ENCODE measurements around the gene TRIM56. TPM values are rescaled to one million over a fixed set of nuclear protein-coding genes. Genes with fewer than 3 reads are reported as not detected.
"Not testable (repeated sequence)": the region's sequence is repeated elsewhere in the genome, so short reads cannot be mapped to it uniquely, and the experiment has no call there.

The TRIM56 gene
- total RNA-seq, 1 experiment from 2014 or later, result 9.9 TPM

DNA sequence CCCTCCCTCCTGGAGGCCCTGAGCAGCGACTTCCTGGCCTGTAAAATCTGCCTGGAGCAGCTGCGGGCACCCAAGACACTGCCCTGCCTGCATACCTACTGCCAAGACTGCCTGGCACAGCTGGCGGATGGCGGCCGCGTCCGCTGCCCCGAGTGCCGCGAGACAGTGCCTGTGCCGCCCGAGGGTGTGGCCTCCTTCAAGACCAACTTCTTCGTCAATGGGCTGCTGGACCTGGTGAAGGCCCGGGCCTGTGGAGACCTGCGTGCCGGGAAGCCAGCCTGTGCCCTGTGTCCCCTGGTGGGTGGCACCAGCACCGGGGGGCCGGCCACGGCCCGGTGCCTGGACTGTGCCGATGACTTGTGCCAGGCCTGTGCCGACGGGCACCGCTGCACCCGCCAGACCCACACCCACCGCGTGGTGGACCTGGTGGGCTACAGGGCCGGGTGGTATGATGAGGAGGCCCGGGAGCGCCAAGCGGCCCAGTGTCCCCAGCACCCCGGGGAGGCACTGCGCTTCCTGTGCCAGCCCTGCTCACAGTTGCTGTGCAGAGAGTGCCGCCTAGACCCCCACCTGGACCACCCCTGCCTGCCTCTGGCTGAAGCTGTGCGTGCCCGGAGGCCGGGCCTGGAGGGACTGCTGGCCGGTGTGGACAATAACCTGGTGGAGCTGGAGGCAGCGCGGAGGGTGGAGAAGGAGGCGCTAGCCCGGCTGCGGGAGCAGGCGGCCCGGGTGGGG is 2.2 kb downstream of the TRIM56 start:
- no peak for DNase-seq (ENCODE audit: low spot score)
- in situ Hi-C loops (cut with HindIII; ENCODE audit: low sequenced_read_pairs), result no loop called here

GRCh38 chr7:101088069-101088425 is 2.8 kb downstream of the TRIM56 start:
- in situ Hi-C loops (cut with HindIII; ENCODE audit: low sequenced_read_pairs), result no loop called here
- no peak for DNase-seq (ENCODE audit: low spot score)

DNA sequence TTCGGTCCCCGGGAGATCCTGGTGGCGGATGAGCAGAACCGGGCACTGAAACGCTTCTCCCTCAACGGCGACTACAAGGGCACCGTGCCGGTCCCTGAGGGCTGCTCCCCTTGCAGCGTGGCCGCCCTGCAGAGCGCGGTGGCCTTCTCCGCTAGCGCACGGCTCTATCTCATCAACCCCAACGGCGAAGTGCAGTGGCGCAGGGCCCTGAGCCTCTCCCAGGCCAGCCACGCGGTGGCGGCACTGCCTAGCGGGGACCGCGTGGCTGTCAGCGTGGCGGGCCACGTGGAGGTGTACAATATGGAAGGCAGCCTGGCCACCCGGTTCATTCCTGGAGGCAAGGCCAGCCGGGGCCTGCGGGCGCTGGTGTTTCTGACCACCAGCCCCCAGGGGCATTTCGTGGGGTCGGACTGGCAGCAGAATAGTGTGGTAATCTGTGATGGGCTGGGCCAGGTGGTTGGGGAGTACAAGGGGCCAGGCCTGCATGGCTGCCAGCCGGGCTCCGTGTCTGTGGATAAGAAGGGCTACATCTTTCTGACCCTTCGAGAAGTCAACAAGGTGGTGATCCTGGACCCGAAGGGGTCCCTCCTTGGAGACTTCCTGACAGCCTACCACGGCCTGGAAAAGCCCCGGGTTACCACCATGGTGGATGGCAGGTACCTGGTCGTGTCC is 3.7 kb downstream of the TRIM56 start:
- in situ Hi-C loops (cut with HindIII; ENCODE audit: low sequenced_read_pairs), result no loop called here

DNA sequence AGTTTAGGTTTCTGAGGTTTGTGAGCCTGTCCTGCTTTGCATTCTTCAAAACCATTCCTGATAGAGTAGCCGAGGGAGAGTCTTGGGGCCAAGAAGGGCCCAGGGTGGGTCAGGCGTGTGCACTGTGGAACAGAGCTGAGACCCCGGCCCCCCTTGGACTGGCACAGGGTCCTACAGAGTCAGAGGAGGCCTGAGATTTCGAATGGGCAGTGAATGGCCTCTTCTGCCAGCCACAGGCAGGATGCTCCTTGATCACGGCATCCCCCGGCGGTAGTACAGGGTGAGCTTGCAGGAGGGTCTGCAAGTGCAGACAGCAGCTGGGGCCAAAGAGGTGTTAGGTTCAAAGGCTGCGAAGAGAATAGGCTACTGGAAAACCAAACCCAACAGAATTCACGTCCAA is 4.6 kb downstream of the TRIM56 start:
- in situ Hi-C loops (cut with HindIII; ENCODE audit: low sequenced_read_pairs), result no loop called here
- DNase-seq (ENCODE audit: low spot score), result no peak

More for the DNA sequence above, 3.7 kb downstream of the TRIM56 start:
- DNase-seq (ENCODE audit: low spot score), result no peak

DNA sequence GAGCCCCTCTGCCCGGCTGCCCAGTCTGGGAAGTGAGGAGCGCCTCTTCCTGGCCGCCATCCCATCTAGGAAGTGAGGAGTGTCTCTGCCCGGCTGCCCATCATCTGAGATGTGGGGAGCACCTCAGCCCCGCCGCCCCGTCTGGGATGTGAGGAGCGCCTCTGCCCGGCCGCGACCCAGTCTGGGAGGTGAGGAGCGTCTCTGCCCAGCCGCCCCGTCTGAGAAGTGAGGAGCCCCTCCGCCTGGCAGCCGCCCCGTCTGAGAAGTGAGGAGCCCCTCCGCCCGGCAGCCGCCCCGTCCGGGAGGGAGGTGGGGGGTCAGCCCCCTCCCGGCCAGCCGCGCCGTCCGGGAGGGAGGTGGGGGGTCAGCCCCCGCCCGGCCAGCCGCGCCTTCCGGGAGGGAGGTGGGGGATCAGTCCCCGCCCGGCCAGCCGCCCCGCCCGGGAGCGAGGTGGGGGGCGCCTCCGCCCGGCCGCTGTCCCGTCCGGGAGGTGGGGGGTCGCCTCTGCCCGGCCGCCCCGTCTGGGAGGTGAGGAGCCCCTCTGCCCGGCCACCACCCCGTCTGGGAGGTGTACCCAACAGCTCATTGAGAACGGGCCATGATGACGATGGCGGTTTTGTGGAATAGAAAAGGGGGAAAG is 7.1 kb downstream of the TRIM56 start:
- DNase-seq (ENCODE audit: low spot score); in situ Hi-C loops (cut with HindIII; ENCODE audit: low sequenced_read_pairs): not testable (repeated sequence)

DNA sequence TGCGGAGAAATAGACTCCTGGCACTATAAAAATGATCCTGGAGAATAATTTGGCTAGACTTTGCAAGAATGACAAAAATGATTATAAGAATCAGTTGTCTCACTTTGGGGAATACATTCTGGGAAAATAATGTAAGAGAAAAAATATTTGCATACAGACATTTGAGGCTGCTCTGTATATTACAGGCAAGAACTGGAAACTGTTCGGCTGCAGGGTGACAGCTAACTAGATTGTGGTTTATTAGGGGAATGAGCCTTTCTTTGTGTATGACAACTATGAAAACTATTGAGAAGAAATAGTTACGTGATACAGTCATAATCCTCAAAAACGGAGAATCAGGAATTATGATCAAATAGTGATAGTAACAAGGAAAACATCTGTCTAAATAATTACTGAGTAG is 8.6 kb downstream of the TRIM56 start:
- in situ Hi-C loops (cut with HindIII; ENCODE audit: low sequenced_read_pairs), result no loop called here
- no peak for DNase-seq (ENCODE audit: low spot score)

DNA sequence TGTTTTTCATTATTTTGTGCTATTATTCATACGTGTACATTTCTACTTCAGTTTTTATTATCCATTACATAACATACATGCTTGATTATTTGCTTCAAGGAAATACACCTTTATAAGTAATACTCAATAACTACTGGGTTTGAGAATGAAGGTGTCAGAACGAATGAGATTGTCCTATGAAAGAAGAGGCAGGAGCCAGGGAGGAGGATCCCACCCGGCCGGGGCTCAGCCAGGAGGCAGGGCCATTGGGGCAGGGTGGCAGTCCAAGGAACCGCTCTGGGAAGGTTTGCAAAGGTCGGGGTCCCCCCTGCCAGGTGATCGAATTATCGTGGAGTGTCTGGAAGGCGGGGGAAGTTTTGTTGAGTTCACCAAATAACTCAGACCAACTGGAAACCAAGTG is 9.1 kb downstream of the TRIM56 start:
- in situ Hi-C loops (cut with HindIII; ENCODE audit: low sequenced_read_pairs), result no loop called here

GRCh38 chr7:101094791-101095375 is 9.6 kb downstream of the TRIM56 start:
- peak; percentile 28 for DNase-seq (ENCODE audit: low spot score)
- in situ Hi-C loops (cut with HindIII; ENCODE audit: low sequenced_read_pairs), result no loop called here

More for the DNA sequence above, 9.1 kb downstream of the TRIM56 start:
- no peak for DNase-seq (ENCODE audit: low spot score)

GRCh38 chr7:101096331-101096956 is 11.2 kb downstream of the TRIM56 start:
- DNase-seq (ENCODE audit: low spot score), result no peak
- in situ Hi-C loops (cut with HindIII; ENCODE audit: low sequenced_read_pairs), result no loop called here

DNA sequence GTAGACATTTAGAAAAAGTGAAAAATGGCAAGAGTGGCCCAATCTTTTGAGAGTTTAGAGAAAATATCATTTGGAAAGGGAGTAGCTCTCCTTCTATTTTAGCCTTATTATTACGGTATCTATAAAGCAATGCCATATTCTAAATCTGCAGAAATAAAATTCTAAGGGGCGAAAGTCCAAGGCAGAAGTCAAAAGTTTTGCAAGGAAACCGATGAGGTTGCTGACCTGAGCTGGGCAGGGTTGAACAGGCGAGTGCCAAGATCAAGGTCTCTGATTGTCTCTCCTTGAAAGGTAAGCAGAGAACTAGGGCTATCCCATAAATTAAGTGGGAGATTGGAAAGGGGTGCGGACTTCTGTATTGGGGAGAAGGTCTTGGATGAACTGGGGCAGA is 11.7 kb downstream of the TRIM56 start:
- in situ Hi-C loops (cut with HindIII; ENCODE audit: low sequenced_read_pairs), result no loop called here
- no peak for DNase-seq (ENCODE audit: low spot score)

DNA sequence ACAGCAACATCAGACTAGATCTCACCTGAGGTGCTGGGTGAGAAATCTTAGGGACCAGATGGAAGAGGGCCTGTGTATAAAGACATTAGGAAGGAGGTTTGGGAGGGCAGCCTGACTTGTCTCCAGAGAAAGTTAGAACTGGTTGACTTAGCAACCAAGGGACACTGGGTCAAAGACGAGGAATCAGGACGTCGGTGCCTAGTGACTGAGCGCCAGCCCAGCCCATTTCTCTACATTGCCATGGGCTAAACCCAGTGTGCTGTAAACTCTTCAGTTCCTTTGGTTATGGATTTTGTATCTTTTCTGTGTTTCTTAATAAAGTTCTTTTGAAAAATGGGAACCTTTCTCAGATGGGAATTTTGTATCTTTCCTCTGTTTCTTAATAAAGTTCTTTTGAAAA is 12.3 kb downstream of the TRIM56 start:
- in situ Hi-C loops (cut with HindIII; ENCODE audit: low sequenced_read_pairs), result no loop called here
- DNase-seq (ENCODE audit: low spot score), result no peak

DNA sequence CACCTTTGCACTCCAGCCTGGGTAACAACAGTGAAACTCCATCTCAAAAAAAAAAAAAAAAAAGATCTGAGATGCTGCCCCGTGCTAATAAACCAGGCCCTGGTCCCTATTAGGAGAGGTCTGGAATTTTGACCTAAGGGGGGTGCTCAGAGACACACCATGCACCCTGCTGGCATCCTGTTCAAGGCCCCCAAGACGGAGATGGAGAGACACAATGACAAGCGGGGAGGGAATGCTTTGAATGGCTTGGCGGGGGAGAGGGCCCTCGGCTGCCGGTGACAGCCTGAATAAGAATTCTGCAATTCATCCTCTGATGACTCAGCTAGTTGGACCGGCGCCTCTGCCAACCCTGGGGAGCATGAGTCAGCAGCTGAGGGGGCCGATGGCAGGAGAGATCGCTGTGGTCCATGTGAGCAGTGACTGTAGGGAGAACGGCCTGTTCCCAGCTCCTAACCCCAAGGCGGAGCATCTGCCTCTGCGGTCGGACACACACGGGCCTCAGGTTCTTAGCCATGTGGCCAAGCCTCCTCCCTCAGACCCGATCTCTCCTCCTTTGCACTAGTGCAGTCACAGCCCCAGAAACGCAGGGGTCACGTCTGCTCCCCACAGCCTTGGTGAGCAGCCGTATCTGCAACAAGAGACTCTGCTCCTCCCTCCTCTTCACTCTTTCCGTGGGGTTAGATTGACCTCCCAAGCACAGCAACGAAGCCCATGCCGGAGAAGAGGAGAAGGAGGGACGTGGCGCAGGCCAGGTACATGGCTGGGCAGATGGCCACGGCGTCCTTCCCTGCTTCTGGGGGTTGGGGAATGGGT is 14.9 kb downstream of the TRIM56 start:
- in situ Hi-C loops (cut with HindIII; ENCODE audit: low sequenced_read_pairs), result no loop called here
- peak; percentile 74 for DNase-seq (ENCODE audit: low spot score)

GRCh38 chr7:101100858-101101847 is 15.9 kb downstream of the TRIM56 start:
- in situ Hi-C loops (cut with HindIII; ENCODE audit: low sequenced_read_pairs), result no loop called here
- no peak for DNase-seq (ENCODE audit: low spot score)

GRCh38 chr7:101102026-101102425 is 16.7 kb downstream of the TRIM56 start:
- DNase-seq (ENCODE audit: low spot score), result no peak
- in situ Hi-C loops (cut with HindIII; ENCODE audit: low sequenced_read_pairs), result no loop called here

DNA sequence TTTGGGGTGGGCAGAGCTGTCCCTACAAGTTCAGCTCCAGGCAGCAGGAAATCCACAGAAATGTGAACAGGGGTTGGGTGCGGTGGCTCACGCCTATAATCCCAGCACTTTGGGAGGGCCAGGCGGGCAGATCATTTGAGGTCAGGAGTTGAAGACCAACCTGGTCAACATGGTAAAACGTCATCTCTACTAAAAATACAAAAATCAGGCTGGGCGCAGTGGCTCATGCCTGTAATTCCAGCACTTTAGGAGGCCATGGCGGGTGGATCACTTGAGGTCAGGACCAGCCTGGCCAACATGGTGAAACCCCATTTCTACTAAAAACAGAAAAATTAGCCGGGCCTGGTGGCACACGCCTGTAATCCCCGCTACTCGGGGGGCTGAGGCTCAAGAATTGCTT is 18.4 kb downstream of the TRIM56 start:
- DNase-seq (ENCODE audit: low spot score); in situ Hi-C loops (cut with HindIII; ENCODE audit: low sequenced_read_pairs): not testable (repeated sequence)

DNA sequence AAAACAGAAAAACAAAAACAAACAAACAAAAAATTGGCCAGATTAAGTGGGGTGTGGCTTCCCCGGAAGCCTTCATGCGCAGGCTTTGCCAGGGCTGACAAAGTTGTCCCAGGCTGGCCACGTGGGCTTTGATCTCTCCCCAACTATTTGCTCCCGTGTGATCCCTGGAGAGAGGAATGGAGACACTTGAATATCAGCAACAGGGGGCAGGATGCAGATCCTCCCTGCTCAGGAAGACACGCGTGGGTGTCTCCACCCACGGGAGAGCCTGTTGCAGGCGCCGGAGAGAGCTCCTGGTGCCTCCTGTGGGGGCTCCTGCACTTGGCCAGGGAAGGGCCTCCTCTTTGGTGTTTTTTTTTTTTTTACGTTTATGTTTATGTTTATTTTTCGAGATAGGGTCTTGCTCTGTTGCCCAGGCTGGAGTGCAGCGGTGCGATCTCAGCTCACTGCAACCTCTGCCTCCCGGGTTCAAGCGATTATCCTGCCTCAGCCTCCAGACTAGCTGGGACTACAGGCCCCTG is 19.0 kb downstream of the TRIM56 start:
- no peak for DNase-seq (ENCODE audit: low spot score)

GRCh38 chr7:101104799-101105198 is 19.5 kb downstream of the TRIM56 start:
- no peak for DNase-seq (ENCODE audit: low spot score)
- in situ Hi-C loops (cut with HindIII; ENCODE audit: low sequenced_read_pairs), result no loop called here

More for the DNA sequence above, 19.0 kb downstream of the TRIM56 start:
- in situ Hi-C loops (cut with HindIII; ENCODE audit: low sequenced_read_pairs), result no loop called here
